HCT116 (cell line): Measurements from ENCODE around the gene POLN. TPM values are rescaled to one million over a fixed set of nuclear protein-coding genes. Genes with fewer than 3 reads are reported as not detected.

Experiments used
- ATAC-seq: fragments of 200-7000 bp; cut with Tn5 transposase; 2 replicates; pipeline ENCODE4 v1.9.1; 2020; ENCODE audit warnings: mild to moderate bottlenecking, moderate library complexity
- BruUV-seq: library from RNA; stranded (reverse); fragments of 400-500 nt; replicated peaks from 2 replicates; lab custom pipeline; 2021; lab: Mats Ljungman, UMichigan
- CTCF ChIA-PET: fragments of 300-600 bp; sonication (Branson Sonifier 250); formaldehyde crosslinking; loops from one replicate; lab custom pipeline; 2021; ENCODE audit warnings: antibody characterized with exemption; lab: Charles Lee
- POLR2A ChIA-PET: fragments of 300-600, 350-600 bp; sonication (Branson Sonifier 250); formaldehyde crosslinking; loops from one replicate; lab custom pipeline; 2021; ENCODE audit warnings: antibody characterized with exemption; lab: Charles Lee
- RAD21 ChIA-PET, 2 experiments: fragments of 300-600 bp; sonication (Branson Sonifier 250); formaldehyde crosslinking; loops; one replicate each; lab custom pipeline; 2023; ENCODE audit warnings: low total read pairs in 2 of 2; ENCODE audit not compliant: uncharacterized antibody in 2 of 2, unreplicated experiment in 2 of 2, low non-redundant PET in 1 of 2; lab: Charles Lee
- DNase-seq: peaks from one replicate; pipeline ENCODE4 v3.0.0-alpha.2; 2010; ENCODE audit warnings: low read depth, low spot score
- H2AFZ ChIP-seq: fragments of 200-600 bp; shearing (Covaris generic), sonication (generic); 2 replicates; pipeline ENCODE4 v1.6.1; 2017; ENCODE audit warnings: low read depth, mixed run types, mixed read lengths, antibody characterized with exemption, low read length; ENCODE audit not compliant: poor library complexity, severe bottlenecking
- H3K27ac ChIP-seq: 2 replicates; pipeline ENCODE4 v1.5.1; 2012; ENCODE audit warnings: low read depth, low read length
- H3K27me3 ChIP-seq: fragments of 200-600 bp; sonication (generic); 2 replicates; pipeline ENCODE4 v1.6.1; 2016; ENCODE audit warnings: mixed run types, low read length, mixed read lengths; ENCODE audit not compliant: insufficient read depth
- H3K36me3 ChIP-seq, 2 experiments: fragments of 200-500 bp in 1 of 2; fragments of 200-600 bp in 1 of 2; sonication (Bioruptor generic) in 1 of 2; sonication (generic) in 1 of 2; 2 replicates each; pipeline versions ENCODE4 v1.5.1 to v1.6.1; 2014 to 2016; ENCODE audit warnings: low read length in 2 of 2, inconsistent platforms in 1 of 2, mixed read lengths in 1 of 2, mixed run types in 1 of 2; ENCODE audit not compliant: insufficient read depth in 2 of 2, control insufficient read depth in 1 of 2
- H3K4me1 ChIP-seq, 2 experiments: fragments of 200-600 bp in 1 of 2; sonication (generic) in 1 of 2; 2 replicates each; pipeline versions ENCODE4 v1.5.1 to v1.6.1; 2012 to 2017; ENCODE audit warnings: low read length in 2 of 2, inconsistent platforms in 1 of 2, mild to moderate bottlenecking in 1 of 2, mixed read lengths in 1 of 2, mixed run types in 1 of 2, moderate library complexity in 1 of 2; ENCODE audit not compliant: insufficient read depth in 2 of 2, control insufficient read depth in 1 of 2
- H3K4me2 ChIP-seq: fragments of 200-600 bp; sonication (generic); 2 replicates; pipeline ENCODE4 v1.6.1; 2017; ENCODE audit warnings: mixed run types, low read length, mixed read lengths
- H3K4me3 ChIP-seq, 2 experiments: fragments of 200-600 bp in 1 of 2; sonication (generic) in 1 of 2; replicated peaks in 1 of 2; 2 replicates each; pipeline ENCODE4 v1.5.1; 2011 to 2016; ENCODE audit warnings: low read length in 2 of 2, control low read depth in 1 of 2, low read depth in 1 of 2, mild to moderate bottlenecking in 1 of 2, mixed read lengths in 1 of 2, mixed run types in 1 of 2
- H3K79me2 ChIP-seq: fragments of 200-600 bp; sonication (generic); 2 replicates; pipeline ENCODE4 v1.6.1; 2017; ENCODE audit warnings: mild to moderate bottlenecking, mixed run types, low read length, moderate library complexity, mixed read lengths; ENCODE audit not compliant: insufficient read depth
- H3K9ac ChIP-seq: fragments of 200-600 bp; sonication (generic); 2 replicates; pipeline ENCODE4 v1.6.1; 2016; ENCODE audit warnings: low read length, mixed read lengths
- H3K9me2 ChIP-seq: fragments of 200-600 bp; sonication (generic), shearing (Covaris generic); 2 replicates; pipeline ENCODE4 v1.6.1; 2017; ENCODE audit warnings: mixed run types, mild to moderate bottlenecking, moderate library complexity; ENCODE audit not compliant: insufficient read depth
- H3K9me3 ChIP-seq, 2 experiments: fragments of 200-500 bp in 1 of 2; fragments of 200-600 bp in 1 of 2; sonication (Bioruptor generic) in 1 of 2; sonication (generic) in 1 of 2; 2 replicates each; pipeline ENCODE4 v1.6.1; 2014 to 2017; ENCODE audit warnings: low read length in 2 of 2, mixed read lengths in 2 of 2, inconsistent platforms in 1 of 2, low read depth in 1 of 2, mild to moderate bottlenecking in 1 of 2, mixed run types in 1 of 2, moderate library complexity in 1 of 2; ENCODE audit not compliant: control insufficient read depth in 1 of 2, insufficient read depth in 1 of 2
- H4K20me1 ChIP-seq: fragments of 200-600 bp; sonication (generic), shearing (Covaris generic); 2 replicates; pipeline ENCODE4 v1.6.1; 2017; ENCODE audit warnings: mixed run types, mild to moderate bottlenecking, moderate library complexity; ENCODE audit not compliant: insufficient read depth
- CEBPB ChIP-seq: IDR thresholded peaks from 2 replicates; pipeline ENCODE4 v1.6.1; 2012; ENCODE audit warnings: low read depth
- POLR2AphosphoS5 ChIP-seq: IDR thresholded peaks from 2 replicates; pipeline ENCODE4 v1.6.1; 2011; ENCODE audit warnings: mild to moderate bottlenecking, low read depth, low read length, moderate library complexity
- YY1 ChIP-seq: IDR thresholded peaks from 2 replicates; pipeline ENCODE4 v1.6.1; 2011; ENCODE audit warnings: low read length, low read depth, moderate library complexity, mild to moderate bottlenecking; ENCODE audit not compliant: insufficient replicate concordance; ENCODE audit errors: extremely low read depth
- intact Hi-C: fragments of 100-400 bp; cut with micrococcal nuclease; formaldehyde crosslinking; loops from 2 replicates; pipeline ENCODE4 v1.10.0; 2022
- total RNA-seq: library from RNA; stranded (reverse); gene quantifications from one replicate; pipeline ENCODE4 v1.2.1, GENCODE V29; 2021; ENCODE audit not compliant: unreplicated experiment

Gene POLN
- total RNA-seq, 1 experiment from 2014 or later: 3.1 TPM

- no peak for ATAC-seq
- H3K36me3 ChIP-seq: no peaks in the 10 kb centered on the region
- no peak overlapping the region for H3K4me3 ChIP-seq
- 0 out of 4 replicates have a peak, but pooled peaks cover 0 to 2% of the 10 kb centered on the region in 2 experiments for H3K4me1 ChIP-seq
- RAD21 ChIA-PET: no interaction called here
- TF ChIP-seq POLR2AphosphoS5: no peak
- H4K20me1 ChIP-seq: no peaks in the 10 kb centered on the region
- H3K79me2 ChIP-seq: no peaks in the 10 kb centered on the region
- POLR2A ChIA-PET: no interaction called here
- no TSS peak for BruUV-seq
- intact Hi-C loops: no loop called here
- CTCF ChIA-PET: no interaction called here
- H2AFZ ChIP-seq: no peak overlapping the region
- H3K9me2 ChIP-seq: no peaks in the 10 kb centered on the region
- no peak overlapping the region for H3K27ac ChIP-seq
- no peak for DNase-seq
- no peak overlapping the region for H3K4me2 ChIP-seq
- no peak overlapping the region for H3K9ac ChIP-seq
- no peaks in the 10 kb centered on the region for H3K9me3 ChIP-seq
- H3K27me3 ChIP-seq: no peaks in the 10 kb centered on the region
Observed at GRCh38 chr4:2083116-2083825, 158.7 kb downstream of the POLN start.

- Histone ChIP-seq H3K9me2 (no peaks in the 10 kb centered on the region), H3K4me1 (0 out of 4 replicates have a peak, but pooled peaks cover 0 to 2% of the 10 kb centered on the region in 2 experiments)
- DNase-seq (no peak), ATAC-seq (no peak)
- RAD21 ChIA-PET: no interaction called here
- TF ChIP-seq YY1 (no peak), CEBPB (no peak)
- TF ChIP-seq, all 23 proteins: peak for 0
- intact Hi-C loops: no loop called here
- ChIA-PET POLR2A (no interaction called here), CTCF (no interaction called here)
- no peaks in the 10 kb centered on the region for H4K20me1 ChIP-seq
- no peaks in the 10 kb centered on the region for H3K36me3 ChIP-seq
- H2AFZ ChIP-seq: no peak overlapping the region
- no peak overlapping the region for H3K9ac ChIP-seq
- no peaks in the 10 kb centered on the region for H3K79me2 ChIP-seq
- no TSS peak for BruUV-seq
- no peaks in the 10 kb centered on the region for H3K9me3 ChIP-seq
- H3K27ac ChIP-seq: no peak overlapping the region
- H3K4me3 ChIP-seq: no peak overlapping the region
- H3K27me3 ChIP-seq: no peaks in the 10 kb centered on the region
- H3K4me2 ChIP-seq: no peak overlapping the region
Observed at GRCh38 chr4:2082627-2083026, 159.3 kb downstream of the POLN start.
